Fibroblast of skin of back (primary cell): Measurements from ENCODE around the gene ITFG2.
"Not testable (repeated sequence)": the region's sequence is repeated elsewhere in the genome, so short reads cannot be mapped to it uniquely, and the experiment has no call there.

Experiments
- DNase-seq: peaks from one replicate; pipeline ENCODE4 v3.0.0-alpha.2; 2013

ITFG2 gene

DNA sequence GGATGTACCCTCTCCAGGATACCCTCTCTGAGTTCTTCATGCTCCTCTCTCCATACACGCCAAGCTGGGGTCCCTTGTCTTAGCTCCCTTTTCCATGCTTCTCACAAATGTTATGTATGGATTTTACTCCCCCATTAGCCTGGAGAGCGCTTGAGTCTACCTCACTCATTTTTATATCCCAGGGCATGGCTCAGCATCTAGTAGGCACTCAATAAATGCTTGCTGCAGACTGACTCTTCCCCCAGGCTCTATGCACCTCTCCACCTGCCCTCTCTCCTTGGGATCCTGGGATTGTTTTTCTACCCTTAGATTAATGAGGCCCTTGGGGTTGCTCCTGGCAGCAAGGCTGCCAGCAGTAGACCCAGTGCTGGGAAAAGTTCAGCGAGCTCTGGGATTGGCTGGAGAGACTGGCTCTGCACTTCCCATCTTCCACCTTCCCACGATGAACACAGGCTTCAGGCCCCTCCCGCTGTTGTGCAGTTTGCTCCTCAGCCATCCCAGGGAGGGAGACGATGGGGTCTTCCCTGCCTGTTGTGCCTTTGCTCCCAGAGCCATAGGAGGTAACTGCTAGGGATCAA, 20.2 kb downstream of the ITFG2 start:
- no peak for DNase-seq

DNA sequence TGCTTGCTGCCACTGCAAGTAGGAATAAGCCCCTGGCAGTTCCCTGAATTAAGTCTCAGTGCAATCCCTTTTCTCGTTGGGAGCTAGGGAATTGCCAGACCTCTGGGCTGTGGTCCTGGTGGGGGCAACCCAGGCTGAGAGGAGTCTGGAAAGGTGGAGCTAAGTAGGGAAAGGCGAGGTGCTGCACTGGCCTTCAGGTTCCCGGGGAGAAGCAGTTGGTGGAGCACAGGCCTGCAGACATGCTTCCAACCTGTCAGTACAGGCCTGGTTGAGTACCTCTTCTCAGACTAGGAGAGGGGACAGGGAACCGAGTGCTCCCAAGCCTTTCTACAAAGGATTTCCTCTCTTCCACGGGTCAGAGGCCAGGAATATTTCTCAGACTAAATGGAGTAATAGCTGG, 20.9 kb downstream of the ITFG2 start:
- DNase-seq, result no peak

DNA sequence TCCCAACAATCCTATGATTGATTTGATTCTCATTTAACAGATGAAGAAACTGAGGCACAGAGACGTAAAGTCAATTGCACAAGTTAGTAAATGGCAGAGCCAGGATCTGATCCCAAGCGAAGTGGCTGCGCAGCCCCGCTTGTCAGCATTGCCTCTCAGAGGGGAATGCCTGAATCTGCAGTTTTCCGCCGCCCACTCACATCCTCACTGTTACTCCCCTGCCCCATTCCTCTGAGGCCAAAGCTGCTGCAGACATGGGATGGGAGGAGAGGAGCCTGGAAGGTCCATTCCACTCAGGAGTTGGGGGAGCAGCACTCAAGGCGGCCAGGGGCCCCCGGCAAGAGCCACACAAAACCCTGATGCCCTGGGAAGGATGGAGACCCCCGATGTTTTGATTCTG, 21.3 kb downstream of the ITFG2 start:
- DNase-seq, result no peak

DNA sequence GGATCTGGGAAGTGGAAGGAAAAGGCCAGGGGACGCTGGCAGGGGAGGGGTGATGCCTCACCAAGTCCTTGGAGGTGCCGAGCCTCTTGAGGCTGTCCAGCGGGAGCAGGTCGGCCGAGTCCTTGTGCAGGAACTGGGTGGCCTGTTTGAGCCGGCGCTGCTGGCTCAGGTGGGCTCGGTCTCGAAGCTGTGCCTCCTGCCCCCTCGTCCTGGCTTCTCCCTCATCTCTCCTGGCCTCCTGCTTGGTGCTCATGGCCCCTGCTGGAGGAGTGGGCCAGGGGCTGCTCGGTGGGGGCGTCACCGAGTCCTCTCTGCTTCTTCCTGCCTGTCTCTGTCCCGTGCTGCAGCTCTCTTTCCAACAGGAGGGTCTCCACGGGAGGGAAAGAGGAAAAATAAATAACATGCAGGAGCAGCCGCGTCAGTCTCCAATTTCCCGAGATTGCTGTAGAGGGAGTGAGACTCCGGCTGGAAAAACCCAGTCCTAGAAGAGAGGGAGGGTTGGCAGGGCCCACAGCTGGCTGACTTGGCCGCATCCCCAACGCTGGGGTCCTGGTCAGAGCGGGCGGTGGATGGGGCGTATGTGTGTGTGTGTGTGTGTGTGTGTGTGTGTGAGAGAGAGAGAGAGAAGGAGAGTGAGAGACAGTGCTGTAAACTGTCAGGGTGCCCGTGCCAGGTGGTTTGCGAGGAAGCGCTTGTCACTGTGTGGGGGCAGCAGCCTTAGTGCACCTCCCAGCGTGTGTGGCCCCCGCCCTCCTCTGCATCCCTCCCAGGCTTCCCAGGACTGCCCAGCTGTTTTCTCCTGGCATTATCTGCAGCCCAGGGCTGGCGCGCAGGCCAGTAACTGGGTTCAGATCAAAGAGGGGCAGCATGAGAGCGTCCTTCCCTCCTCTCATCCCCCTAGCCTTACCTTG, 22.4 kb downstream of the ITFG2 start, which contains the start of gene NRIP2:
Gene NRIP2 (minus strand): TSS at position 455 of the 911 bp plus-strand sequence. CDS start 52 bp downstream, at position 403.
- DNase-seq, result peak; percentile 35

DNA sequence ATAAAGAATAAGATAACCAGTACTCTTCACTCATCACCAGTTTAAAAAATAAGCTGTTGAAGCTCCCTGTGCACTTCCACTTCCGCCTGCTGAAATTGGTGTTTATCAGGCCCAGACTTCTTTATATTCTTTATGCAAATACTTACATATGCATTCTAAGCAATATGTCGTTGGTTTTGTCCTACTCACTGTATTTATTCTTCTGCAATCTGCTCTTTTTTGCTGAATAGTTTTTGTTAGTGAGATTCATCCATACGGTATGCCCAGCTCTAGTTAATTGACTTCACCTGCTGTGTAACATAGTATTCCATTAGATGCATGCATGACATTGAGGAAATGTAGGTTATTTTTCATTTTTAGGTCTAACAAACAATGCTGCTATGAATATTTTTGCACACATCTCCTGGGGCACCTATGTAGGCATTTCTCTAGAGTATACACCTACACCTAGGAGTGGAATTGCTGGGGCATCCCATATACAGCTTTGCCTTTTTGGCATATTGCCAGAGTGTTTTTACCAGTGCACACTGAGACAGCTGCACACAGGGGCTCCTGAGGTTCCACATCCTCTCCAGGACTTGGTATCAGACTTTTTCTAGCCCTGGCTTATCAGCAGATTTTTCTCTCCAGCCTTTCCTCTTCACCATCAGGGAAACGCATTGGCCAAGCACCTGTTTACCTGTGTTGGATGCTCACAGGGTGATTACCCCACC, 23.4 kb downstream of the ITFG2 start:
- no peak for DNase-seq

DNA sequence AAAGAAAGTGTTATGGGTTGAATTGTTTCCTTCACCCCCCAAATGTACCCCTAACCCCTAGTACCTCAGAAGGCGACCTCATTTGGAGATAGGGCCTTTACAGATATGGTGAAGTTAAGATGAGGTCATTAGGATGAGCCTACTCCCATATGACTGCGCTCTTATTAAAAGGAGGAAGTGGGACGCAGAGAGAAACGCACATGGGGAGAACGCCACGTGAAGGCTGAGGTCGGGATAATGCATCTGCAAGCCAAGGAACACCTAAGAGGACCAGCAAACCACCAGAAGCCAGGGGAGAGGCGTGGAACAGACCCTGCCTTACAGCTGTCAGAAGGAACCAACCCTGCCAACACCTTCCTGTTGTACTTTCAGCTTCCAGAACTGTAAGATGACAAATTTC, 24.1 kb downstream of the ITFG2 start:
- no peak for DNase-seq

DNA sequence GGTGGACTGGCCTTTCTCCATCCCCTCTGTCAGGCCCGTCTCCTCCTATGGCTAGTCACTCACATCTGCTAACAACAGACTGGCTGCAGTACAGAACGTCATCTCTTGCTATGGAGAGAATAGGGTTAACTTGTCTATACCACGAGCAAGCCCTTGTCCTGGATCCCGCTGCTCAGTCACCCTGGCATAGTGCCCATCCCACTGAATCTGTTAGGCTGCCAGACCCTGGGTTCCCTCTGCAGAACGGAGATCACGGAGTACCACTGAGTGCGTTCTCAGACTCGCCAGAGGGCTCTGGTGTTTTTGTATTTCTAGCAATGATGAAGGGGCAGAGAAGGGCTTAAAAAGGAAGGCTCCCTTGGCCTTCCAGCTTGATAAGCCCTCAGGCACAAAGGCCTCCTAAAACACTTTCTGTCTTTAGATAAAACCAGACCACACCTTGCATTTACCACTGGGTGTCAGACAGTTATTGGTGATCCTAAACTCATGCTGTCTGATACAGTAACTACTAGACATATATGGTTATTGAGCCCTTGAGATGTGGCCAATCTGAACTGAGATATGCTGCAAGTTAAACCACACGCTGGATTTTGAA, 28.7 kb downstream of the ITFG2 start:
- DNase-seq, result no peak

DNA sequence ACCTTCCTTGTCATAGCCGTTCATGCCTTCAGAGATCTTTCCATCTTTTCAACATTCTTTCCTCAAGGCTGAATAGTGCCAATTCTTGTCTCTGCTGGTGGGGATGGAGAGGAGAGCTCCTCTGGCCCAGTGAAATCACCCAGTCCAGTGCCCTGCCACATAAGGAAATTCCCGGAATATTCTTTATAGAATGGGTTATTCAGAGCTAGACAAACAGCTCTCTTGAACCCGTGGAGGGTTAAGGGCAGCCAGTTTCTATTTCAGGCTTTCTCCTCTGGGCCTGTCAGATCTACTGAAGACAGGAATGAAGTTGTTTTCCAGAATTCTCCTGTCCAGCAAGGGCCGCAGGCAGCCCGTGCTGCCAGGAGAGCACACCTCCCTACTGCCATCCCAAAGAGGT, 30.5 kb downstream of the ITFG2 start:
- DNase-seq, result no peak

DNA sequence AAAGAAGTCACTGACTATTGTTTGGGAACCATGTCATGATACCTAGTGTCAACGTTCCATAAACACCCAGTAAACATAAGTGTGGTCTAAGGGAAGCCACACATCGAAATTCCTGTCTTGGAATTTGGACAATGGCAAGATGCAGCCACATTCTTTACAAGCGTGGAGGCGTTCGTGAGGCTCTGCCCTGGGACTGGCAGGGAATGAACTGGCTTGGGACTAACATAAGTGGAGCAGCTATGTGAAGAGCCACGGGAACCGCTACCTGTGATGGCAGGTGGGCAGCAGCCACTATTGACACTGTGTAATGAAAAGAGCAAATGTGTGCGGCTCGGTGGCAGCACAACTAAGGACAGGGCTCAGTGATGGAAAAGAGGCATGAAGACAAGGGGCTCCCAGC, 32.3 kb downstream of the ITFG2 start:
- peak; percentile 58 for DNase-seq

DNA sequence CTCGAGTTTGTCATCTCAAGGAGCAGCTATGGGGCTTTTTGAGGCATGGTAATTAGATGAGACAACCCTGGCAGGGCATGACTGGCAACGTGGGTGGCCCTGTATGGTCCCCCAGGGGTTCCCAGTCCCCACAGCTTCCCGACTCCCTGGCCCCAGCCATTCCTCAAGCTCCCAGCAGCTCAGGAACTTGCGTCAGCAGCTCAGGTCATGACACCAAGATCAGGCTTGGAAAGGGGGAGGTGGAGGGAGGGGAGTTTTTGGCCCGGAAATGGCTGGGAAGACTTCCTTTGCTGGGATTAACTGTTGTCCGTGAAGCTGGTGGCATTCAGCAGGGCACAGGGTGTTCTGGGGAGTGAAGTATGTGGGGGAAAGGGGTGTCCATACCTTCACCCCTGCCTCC, 32.8 kb downstream of the ITFG2 start:
- peak; percentile 82 for DNase-seq

DNA sequence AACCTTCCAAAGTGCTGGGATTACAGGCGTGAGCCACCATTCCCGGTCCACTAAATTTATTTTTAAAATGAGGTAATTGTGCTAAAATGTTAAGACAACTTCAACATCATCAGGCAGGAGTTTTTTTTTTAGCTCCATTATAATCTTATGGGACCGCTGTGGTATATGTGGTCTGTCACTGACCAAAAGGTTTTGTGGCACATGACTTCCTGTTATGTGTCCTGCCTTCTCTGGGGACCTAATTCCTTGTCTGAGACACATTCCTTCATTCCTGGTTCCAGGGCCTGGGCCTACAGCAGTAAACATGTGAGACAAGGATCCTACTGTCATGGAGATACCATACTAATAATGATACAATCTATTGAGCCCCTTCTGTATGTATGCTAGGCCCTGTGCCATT, 39.5 kb downstream of the ITFG2 start:
- DNase-seq, result peak; percentile 58

DNA sequence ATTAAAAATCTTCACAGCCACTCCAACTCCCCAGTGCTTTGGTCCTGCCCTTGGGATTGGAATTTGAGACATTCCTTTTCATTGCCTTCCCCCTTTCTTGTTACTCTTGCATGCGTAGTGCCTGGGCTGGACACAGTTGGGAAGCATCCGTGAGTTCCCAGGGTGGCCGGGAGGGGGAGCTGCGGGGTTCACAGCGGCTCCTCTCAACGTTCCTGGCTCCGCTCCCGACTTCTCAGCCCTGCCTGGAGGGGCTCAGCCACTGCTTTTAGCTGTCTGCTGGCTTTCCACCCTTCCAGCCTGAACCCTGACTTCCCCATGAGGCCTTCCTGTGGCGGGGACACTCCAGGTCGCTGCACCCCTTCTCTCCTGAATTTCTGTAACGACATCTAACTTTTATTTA, 41.2 kb downstream of the ITFG2 start:
- peak; percentile 80 for DNase-seq

DNA sequence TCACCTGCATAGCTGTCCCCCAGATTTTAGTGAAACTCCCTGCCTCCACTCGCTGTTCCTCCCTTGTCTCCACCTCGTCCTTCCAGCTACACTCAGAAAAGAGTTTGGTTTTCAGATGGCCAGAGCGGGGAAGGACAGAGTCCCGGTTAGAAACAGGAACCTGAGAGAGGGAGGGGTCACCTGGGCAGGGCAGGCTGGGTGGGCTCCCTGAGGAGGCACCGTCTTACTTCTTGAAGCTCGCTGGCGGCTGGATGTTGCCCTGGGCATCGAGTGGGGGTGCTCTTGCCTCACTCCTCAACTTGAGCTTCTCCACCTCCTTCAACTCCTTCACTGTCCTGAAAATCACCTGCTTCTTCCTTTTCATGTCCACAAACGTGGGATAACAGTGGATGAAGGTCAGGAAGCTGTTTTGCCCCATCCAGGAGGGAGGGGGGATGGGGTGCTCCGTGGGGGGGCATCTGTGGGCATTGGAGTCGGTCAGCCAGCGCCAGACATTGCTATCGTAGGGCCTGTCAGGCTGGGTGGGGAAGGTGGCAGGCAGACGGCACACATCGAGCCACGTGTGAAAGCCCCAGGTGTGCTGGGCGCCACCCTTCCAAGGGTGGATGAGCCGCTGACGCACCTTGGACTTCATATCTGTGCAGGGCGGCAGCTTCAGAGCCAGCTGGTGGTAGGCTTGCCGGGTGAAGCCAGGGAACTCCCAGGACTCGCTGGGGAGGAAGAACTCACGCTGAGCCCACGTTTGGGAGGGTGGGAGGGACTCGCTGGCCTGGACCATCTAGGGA, 42.4 kb downstream of the ITFG2 start:
- DNase-seq, result no peak

DNA sequence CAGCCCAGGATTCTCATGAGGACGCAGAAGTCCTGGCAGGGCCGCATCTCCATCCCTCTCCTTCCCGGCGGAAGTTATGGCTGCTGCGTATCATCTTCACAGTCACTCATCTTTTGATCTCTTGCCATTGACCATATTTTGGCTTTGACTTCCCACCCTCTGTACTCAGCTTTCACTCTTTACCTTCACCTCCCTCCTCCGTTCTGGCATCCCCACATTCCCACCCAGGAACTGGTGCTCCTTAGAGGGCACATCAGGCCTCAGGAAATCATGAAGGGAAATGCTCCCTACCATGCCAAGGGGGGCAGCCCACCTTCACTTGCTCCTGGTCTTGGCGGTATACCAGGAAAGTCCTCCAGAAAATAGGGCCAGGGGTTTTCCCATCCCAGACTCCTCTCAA, 43.1 kb downstream of the ITFG2 start:
- no peak for DNase-seq

DNA sequence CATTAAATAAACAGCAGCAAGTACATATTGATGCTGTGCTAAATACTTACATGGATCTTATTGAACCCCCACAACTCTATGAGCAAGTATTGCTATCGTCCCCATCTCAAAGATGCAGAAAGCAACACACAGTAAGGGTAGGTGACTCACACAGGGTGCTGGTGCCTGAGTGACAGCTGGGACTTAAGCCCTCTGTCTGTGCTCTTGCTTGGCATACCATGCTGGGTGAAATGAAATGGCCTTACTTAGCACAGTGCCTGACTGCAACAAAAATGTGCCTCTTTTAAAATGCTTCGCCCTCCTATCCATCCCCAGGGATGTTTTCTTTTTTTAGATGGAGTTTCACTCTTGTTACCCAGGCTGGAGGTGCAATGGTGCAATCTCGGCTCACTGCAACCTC, 43.6 kb downstream of the ITFG2 start:
- no peak for DNase-seq

DNA sequence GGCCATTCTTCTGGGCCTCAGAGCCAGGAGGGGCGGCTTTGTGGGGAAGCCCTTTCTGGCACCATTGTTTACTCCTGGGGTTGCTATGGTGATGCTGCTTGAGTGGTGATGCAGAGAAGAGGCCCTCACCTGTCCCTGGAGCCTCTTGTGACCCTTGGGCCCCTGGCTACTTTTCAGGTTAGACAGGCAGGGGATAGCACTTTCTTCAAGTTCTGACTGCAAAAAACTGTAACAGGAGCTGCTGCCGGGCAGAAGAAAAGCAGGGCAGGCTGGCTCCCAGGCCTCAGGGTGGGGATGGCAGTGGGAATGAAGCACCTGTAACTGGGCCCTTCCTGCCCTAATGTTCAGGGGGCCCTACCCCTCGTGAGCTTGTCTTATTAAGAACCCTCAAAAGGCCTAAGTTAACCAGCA, 44.6 kb downstream of the ITFG2 start, which contains the start of gene TEX52:
Gene TEX52 (minus strand): TSS at position 19 of the 411 bp plus-strand sequence. CDS start 13 bp downstream, at position 6.
- no peak for DNase-seq

DNA sequence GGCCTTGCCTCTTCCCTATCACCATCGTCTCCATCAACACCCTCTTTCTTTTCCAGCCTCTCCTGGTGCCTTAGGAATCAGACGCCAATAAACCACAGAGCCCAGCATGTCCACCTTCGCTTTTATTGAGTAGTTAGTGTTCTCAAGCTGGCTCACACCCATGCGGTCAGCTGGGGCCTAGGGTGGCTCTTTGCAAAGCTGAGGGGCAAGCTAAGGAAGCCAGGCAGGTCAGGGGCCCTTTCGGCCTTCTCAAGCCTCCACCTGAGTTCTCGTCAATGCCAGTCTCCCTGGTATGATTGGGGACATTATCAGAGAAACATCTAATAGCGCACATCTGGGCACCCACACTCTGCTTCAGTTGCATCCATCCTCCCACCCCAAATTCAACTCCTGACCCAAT, 45.1 kb downstream of the ITFG2 start:
- DNase-seq, result no peak

DNA sequence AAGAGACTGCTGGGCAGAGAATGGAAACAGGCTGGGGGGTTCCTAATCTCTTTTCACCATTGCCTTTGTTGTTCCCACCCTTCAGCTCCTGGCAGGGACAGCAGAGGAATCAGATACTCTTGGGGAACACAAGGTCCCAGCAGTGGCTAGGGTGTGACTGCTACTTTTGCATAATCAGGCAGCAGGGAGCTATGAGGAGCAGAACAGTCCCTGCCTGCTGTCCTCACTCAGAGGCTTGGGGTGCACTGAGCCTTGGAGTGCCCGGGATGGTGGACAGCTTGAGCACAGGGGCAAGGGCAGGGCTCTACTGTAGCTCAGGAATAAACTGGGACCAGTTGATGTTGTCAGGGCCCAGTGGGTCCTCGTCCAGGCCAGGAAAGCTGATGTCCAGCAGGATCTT, 45.9 kb downstream of the ITFG2 start:
- no peak for DNase-seq

DNA sequence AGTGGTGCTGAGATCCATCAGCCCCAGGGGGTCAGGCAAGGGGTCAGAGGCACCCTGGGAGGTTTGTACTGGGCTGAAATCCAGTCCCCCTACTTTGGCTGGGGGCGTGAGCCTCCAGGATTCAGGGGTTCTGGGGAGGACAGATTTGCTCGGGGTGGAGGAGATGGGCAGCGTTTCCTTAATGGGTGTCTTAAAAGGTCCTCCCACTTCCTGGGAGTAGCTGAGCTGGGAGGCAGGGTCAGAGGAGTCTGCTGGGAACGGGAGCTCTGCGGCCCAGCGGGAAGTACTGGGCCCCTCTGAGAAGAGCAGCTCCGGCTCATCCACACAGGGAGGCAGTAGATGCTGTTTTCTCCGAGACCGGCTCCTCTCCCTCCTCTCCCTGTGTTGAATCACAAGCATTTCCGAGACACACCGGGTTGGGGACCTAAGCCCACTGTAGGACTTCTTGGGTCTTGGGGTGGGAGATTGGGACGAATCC, 46.5 kb downstream of the ITFG2 start:
- no peak for DNase-seq

DNA sequence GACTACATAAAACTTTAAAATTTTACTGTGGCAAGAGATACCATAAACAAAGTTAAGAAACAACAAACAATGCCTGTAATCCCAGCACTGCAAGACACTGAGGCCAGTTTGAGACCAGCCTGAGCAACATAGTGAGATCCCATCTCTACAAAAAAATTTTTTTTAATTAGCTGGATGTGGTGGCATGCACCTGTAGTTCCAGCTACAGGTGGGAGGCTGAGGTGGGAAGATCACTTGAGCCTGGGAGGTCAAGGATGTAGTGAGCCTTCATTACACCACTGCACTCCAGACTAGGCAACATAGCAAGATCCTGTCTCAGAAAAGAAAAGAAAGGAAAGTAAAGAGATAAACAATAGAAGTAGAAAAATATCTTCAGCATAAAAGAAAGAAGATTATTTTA, 47.7 kb downstream of the ITFG2 start:
- no peak for DNase-seq

DNA sequence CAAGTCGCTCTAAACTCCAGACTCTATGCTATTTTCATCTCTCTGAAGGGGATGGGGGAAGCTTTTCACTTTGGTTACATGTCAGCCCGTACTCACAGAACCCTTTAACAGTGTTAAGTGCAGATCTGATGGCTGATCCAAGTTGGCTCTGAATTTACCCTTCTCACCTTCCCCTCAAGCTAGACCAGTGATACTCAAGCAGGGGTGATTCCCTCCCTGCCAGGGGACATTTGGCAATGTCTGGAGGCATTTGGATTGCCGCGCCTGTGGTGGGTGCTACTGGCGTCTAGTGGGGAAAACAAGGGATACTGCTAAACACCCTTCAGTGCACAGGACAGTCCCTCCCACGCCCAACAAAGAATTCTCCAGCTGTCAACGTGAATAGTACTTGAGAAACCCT, 50.4 kb downstream of the ITFG2 start:
- no peak for DNase-seq

DNA sequence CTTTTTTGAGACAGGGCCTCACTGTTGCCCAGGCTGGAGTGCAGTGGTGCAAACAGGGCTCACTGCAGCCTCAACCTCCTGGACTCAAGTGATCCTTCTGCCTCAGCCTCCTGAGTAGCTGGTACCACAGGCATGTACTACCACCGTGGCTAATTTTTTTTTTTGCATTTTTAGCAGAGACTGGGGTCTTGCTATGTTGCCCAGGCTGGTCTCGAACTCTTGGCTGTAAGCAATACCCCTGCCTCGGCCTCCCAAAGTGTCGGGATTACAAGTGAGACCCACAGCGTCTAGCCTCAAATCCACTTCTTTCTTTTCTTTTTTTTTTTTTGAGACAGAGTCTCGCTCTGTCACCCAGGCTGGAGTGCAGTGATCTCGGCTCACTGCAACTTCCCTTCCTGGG, 50.9 kb downstream of the ITFG2 start:
- not testable (repeated sequence) for DNase-seq
